Posterior cingulate gyrus (tissue), 11 donors: Measurements from ENCODE around the gene LSAMP.

ENCODE experiments used
- DNase-seq, 10 donors: peaks; one replicate each; pipeline versions ENCODE4 v3.0.0 to v3.0.0-alpha.2; 2020 to 2021; ENCODE audit warnings: mixed read lengths in 3 of 10
- intact Hi-C: fragments of 100-400 bp; cut with DNase I; formaldehyde crosslinking; loops from one replicate; pipeline ENCODE4 v1.15.1; 2023

The LSAMP gene

DNA sequence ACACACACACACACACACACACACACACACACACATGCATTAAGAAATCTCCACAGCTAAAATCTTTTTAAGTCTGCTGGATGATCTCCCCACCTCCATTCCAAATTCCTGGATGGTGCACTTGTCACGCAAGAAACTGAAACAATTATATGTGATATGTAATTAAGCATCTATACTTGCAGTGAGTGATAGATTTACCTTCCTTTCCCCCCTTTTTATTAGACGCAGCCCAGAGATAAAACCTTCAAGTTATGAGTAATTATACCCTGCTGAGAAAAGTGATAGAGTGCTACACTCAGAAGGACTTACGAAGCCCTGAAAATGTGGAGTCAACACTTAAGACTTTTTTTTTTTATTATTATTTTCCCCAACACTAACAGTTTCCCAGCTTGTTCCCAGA is 255.2 kb downstream of the LSAMP start:
- no peak for DNase-seq
- intact Hi-C loops, result no loop called here

DNA sequence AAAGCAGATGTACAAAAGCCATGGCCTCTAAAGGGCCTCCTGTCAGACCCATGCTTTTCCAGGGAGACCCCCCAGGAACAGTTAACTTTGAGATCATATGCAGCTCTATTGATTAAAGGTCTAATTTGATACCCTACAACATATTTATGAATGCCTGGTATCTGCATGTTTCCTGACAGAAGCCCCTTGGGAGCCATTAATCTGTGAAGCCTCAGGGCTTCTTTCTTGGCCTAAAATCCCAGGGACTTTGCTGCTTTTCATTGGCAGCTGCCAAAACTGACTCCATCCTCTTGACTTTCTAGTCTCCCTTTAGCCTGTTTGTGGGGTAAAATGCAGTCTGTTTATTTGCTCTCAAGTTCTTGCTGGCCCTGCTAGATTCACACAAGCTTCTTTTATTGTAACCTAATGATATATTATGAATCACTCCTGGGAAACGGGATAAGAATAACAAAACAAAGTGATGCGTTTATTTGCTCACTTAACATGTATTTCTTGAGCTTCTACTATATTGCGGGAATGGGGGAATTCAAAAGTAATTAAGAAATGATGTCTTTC is 257.0 kb downstream of the LSAMP start:
- intact Hi-C loops, result no loop called here

DNA sequence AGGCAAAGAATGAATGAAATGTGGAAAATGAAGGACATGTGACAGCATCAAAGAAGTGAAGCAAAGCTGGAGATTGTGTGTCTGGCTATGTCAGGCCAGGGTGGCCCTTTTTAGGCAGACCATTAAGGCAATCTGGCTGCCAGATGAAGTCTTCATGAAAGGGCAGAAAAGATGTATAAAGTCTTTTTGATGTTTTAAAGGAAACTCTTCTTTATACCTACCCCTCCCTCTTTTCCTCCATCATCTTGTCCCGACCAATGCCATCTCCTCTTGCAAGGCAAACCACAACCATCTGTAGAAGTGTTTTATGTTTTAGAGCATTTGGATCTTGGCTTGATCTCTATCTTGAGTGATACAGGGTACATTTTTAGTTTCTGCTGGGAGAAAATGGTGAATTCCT is 259.2 kb downstream of the LSAMP start:
- DNase-seq, result no peak
- intact Hi-C loops, result no loop called here

More for the DNA sequence above, 257.0 kb downstream of the LSAMP start:
- no peak for DNase-seq

DNA sequence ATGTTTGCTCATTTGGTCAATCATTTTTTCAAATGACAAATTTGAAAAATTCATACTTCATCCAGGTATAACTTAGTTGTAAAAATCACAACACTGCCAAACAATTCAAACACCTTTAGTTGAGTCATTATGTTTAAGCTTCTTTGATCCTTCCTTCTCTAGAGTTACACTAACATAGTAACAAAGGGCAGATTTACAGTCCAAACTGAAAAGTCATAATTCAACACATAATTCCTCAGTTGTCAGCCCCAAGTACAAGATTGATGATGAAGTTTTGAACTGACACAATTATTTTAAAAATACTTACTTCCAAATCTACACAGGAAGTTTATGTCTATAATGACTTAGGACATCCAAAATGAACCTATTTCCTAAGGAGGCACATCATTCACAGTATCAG is 264.1 kb downstream of the LSAMP start:
- DNase-seq, result no peak
- intact Hi-C loops, result no loop called here

DNA sequence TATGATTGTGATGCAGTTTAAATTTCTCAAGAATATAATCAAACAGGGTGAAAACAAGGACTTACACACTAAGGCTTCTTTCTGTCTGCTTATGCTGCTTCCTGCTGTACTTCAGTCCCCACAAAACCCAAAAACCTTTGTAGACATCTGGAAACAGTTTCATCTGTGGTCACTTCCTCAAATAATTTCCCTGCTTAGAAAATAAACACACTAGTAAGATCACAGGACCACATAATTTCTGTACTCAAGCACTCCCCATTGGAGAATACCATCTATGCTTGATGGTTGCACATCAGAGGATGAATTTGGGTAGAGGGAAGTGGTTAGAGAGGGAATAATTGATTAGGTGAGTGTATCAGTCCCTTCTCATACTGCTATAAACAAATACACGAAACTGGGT is 266.2 kb downstream of the LSAMP start:
- DNase-seq, result no peak
- intact Hi-C loops, result no loop called here

DNA sequence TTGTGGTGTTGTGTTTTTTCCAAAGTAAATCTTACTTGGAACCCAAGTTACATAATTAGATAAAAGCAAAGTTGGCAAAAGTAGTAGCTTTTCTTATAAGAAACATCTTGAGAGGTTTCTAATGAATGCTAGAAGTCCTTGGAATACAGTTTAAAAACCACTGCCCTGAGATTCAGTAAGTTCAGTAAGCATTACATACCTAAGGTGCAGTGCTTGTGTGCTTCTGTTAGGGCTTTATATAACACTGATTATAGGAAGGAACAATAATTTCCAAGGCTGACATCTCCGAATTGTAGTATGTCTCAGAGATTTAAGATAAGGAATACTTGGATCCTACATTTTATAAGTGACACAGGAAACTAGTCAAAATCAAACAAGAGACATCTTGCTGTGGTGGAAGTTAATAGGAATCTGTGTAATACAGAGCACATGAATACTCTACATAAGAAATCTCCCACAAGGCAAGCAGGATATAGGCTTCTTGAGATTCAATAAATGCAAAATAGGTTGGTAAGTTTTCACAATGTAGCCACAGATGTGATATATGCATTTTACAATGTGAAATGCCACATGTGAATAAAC is 268.2 kb downstream of the LSAMP start:
- no peak for DNase-seq
- intact Hi-C loops, result no loop called here

DNA sequence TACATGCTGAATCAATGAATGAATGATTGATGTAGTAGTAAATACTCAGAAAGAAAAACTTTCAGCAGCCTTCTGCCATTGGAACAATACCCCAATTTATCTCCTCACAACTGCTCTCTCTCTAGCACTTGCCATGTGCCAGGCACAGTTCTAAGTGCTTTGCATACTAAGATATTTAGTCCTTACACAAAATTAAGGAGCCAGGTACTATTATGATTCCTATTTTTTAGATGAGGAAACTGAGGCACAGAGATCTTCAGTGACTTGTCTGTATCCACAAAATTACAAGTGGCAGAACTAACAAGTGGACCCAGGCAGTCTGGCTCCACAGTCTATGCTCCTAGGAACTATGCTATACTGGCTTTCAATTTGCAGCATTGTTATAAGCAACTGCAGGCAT is 279.2 kb downstream of the LSAMP start:
- DNase-seq, result peak in 1 of 10 donors; percentile 17
- intact Hi-C loops, result no loop called here

DNA sequence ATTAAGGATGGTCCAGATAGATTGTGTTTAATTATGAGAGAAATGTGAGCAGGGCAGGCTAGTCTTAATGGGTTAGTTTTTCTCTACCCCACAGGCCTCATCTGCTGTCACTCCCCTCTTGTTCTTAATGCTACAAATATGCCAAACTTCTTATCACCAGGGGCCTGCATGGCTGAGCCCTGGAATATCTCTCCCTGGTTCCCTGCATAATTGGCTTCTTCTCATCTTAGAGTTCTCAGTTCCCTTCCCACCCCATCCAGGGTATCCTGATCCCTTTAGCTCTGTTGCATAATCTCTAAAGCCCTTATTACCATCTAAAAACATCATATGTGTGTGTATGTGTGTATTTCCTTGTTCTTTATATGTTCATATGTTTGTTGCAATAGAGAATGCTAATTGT is 279.6 kb downstream of the LSAMP start:
- no peak for DNase-seq
- intact Hi-C loops, result no loop called here

DNA sequence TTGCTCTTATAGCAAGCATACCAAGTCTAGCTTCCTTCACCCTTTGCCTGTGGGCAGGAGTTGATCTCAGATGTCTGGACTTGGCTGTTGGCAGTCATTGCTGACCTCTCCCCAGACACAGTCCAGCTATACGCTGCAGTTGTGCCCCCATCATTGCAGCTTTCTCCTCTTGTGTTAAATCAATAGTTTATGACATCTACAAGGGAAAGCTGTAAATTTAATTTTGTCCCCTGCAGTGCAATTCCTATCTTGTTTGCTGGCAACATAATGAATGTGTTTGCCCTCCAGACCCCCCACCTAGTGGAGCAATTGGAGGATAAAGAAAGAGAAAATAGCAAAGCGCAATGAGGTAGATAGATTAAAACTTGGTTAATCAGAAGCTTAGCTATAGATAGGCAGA is 280.2 kb downstream of the LSAMP start:
- no peak for DNase-seq
- intact Hi-C loops, result no loop called here

DNA sequence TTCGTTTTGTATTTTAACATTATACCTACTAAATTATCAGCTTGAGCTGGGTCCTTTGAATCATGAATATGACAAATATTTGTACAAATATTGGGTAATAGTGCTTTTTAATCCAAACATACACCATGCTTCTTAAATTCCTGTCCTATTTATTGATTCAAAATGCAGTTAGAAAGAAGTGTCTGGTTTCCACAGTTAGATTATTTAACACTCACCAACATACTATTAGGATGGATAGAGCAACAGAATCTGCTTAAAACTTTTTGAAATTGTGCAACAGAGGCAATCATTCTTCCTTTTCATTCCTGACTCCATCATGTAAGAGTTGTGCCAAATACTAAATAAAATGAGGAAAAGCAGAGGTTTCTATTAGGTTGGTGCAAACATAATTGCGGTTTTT is 281.2 kb downstream of the LSAMP start:
- DNase-seq, result no peak
- intact Hi-C loops, result no loop called here

DNA sequence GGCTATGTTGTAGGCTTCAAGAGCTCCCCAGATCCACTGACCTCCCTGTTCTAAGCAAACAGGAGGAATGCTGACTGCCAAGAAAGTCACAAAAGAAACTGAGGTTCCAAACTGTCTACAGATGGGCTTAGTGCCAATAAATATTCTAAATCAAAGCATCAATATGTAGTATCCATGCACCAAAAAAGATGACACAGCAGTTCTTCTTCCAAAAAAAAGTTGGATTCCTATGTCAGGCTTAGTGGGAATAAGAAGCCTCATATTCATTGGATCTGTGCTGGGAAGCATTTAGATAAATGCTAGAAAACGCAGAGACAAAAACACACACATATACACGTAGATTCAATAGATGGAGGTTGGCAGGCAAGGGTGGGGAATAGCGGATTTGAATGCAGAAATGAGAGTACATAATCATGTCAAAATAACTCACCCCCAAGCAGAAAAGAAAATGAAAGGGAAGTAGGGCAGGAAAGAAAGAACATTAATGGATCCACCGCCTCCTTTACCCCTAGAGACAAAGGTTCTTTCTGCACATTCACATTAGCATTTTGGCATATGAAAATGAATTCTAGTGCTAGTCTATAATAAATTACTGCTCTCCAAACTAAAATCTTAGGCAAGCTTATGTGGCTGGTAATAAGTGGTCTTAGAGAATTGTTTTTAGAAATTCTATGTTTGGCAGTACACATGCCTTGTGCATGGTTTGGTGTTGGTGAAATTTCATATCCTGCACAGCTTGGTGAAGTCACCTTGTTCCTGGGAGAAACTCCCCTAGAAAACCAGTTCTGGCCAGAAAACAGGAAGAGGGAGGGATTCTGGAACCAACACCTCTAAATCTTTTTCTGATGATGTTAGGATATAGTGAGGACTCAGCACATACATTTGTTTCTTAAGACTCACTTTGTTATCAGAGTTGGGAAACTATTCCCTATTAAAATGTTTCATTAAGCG is 283.4 kb downstream of the LSAMP start:
- intact Hi-C loops, result no loop called here
- no peak for DNase-seq

DNA sequence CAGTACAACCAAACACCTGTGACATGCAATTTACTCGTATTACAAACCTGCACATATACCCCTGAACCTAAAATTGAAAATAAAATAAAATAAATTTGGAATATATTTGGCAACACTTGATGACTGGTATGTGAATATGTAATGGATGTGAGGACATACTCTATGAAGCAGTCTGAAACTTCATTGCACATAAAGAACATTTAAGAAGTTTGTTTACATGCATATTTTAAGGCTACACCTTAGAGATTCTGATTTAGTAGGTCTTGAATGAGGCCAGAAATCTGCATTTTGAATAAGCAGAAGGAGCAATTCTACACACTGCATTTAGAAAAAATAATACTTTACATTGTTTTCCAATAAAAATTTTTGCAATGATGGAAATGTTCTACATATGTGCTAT is 284.7 kb downstream of the LSAMP start:
- intact Hi-C loops, result no loop called here
- DNase-seq, result no peak

DNA sequence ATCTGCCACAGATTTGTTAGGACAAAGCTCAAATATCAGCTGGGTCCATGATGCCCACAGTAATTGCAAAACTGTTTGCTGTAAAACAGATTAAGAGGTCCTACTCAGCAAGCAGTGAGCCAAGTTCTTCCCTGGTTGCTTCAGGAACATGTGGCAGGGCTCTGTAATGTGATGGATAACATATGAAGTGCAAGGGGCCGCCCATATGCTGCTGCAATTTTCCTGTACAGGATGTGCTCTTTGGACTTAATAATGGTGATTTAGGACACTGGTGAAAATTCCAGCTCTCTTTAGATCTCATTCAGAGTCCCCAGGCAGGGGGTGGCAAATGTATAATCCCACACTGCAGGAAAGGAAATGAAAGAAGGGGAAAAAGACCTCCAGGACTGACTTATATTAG is 289.4 kb downstream of the LSAMP start:
- DNase-seq, result peak in 1 of 10 donors; percentile 51

DNA sequence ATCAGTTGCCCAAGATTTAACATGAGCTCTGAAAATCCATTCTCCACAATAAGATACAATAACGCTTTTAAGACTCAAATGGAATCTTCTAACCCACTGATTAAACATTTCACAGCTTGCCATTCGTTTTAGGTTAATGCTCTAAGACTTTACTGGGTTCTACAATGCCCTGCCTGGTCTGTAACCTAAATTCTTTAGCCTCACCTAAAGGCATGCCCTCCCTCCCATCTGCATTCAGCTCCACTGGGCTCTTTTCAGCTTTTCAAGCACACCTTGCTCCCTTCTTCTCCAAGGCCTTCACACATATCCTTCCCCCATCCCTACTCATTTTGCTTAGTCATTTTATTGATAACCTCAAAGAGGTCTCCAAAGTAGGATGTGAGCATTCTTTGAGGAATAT is 290.9 kb downstream of the LSAMP start:
- intact Hi-C loops, result no loop called here
- no peak for DNase-seq

More for the DNA sequence above, 289.4 kb downstream of the LSAMP start:
- intact Hi-C loops, result no loop called here

DNA sequence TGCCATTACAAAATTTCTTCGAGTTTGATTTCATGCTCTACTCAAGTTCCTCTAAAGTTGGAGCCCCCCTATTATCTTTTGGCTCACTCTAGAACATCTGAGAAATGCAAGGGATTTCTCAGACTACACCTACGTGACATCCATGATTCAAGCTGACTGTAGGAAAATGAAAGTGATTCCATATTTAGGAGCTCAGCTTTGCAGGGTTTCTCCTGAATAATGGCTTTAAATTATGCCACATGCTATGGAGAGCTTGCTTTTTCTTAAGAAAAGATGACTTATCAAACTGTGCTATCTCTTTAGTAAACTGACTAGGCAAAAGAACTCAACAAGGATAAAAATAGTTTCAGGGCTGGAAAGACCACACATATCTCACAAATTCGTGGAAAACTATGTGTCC is 292.1 kb downstream of the LSAMP start:
- no peak for DNase-seq
- intact Hi-C loops, result no loop called here

DNA sequence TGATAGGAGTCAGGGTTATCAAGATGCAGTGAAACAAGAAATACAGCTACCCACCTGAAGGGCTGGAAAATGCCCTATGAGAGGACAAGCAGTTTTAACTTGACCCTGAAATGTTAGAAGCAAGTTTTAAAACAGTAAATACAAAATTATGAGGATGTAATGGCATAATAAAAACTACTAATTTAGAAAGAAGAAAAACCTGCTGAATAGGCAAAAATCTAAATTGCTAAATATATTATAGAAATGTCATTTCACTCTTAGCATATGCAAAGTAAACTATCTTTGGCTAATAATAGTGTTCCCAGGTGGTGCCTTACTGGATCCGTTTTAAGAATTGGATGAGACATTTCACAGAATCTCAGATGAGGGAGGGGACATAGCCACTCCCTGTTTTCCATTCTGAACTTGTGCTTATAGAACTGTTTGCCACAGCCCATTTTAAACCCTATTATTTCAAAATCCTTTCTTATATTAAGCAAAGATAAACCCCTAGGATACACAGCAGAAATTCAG is 294.6 kb downstream of the LSAMP start:
- intact Hi-C loops, result no loop called here
- DNase-seq, result no peak

DNA sequence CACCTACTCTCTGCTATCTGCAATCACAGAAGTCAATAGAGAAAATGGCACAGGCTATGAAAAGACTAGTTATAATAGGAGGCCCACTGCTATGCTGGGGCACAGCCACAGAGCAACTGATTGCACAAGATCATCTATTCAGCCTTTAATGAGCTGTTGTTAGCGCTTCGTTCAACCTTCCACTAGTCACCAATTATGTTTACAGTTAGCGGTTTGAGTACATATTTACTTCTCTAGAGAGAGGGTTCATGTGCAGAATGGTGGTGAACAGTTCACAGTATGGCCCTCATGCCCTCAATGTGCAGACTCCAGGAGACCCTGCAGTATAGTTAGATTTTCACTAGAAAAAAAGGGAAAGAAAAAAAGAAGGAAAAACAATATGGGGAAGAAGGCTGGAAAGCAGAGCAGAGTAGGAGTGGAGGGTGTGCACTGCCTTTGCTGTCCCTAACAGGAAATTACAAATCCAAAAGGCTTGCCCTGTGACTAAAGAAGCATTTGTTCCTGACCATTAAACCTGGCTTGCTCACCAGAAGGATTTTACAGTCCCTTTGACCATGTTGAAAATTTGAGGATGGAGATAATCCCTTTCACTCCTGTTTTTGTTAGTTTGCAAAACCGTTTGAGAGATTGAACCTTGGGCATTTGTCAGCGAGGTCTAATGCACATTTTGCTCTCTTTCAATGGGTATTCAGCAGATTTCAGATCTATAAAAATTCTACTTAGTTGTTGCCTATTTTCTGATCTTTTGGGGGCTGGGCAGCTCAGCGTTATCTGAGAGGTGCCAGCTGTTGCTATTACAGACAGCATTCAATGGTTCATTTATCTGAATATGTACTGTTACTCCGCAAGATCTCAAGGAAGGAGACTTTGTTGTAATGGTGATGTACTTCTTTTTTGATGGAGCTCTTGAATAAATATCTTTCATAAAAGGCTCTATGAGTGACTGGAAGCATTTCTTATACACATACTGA is 296.1 kb downstream of the LSAMP start:
- intact Hi-C loops, result no loop called here

DNA sequence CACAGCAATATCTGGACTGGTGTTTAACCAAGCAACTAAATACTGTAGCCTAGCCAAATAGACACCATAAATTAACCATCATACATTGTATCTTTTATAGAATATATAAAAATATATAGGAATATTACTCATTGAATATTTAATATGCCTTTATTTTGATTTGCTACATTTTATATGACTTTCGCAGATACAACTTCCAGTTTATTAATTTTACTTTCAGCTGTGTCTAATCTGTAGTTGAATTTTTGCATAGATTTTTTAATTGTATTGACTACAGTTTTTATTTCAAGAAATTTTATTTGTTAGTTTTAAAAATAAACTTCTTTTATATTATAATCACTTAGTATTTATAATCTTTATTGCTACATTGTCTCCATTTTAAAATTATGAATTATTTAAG is 299.7 kb downstream of the LSAMP start:
- no peak for DNase-seq
- intact Hi-C loops, result no loop called here

More for the DNA sequence above, 296.1 kb downstream of the LSAMP start:
- no peak for DNase-seq

DNA sequence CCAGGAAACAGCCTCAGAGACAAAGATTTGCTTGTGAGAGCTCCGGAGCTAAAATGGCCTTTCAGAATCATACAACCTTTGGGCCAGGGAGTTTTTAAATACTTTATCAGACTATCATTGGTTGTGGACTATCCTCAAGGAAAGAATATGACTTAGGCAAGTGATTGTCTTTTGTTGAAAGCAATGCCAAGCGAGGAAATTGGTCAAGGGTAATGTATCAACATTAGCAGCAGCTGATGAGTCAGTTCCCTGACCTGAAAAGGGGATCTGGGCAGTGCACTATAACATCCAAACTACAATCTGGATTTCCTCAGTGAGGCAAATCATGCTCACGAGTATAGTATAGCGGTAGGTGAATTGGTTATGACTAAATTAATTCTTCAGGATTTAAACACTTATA is 303.6 kb downstream of the LSAMP start:
- intact Hi-C loops, result loop anchor here (2.0 kb wide), 1 partner anchor 311 kb away; no protein-coding TSS in a partner anchor
- DNase-seq, result no peak

DNA sequence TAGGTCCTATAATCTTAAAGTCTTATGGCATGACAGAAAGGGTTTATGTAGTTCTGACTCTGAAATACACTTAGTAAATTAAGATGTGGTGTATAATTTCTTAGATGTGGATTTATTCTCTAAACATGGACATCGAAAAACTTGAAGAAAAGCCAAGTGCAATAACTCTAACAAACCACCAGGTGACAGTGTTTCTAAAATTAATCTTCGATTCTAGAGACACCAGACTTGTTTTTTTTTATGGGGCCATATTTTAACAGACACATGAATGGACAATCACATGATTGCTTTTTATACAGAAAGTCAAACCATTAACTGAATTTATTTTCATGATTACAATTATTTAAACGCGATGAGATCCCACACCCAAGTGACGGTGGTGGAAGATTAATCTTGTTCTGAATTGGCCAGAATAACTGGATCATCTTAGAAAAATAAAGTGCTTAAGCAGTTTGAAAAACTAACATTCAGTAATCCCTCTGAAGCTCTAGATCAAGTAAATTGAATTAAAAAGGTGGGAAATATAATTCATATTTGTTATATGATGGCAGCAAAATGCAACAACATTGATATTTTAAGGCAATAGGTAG is 305.1 kb downstream of the LSAMP start:
- intact Hi-C loops, result loop anchor here (2.0 kb wide), 1 partner anchor 313 kb away; no protein-coding TSS in a partner anchor
- no peak for DNase-seq
